Embryonic facial prominence (tissue), 1 donor: ENCODE data around the gene SLC22A15.
"Not testable (repeated sequence)": the region's sequence is repeated elsewhere in the genome, so short reads cannot be mapped to it uniquely, and the experiment has no call there.

Experiments
- DNase-seq: peaks from one replicate; pipeline ENCODE4 v3.0.0-alpha.2; 2016; ENCODE audit errors: extremely low spot score

The SLC22A15 gene

GRCh38 chr1:115976062-115976920, at the start of gene SLC22A15:
TSS of gene SLC22A15 (plus strand) at chr1:115976513. CDS start at chr1:115976628, 115 bp downstream.
- DNase-seq: no peak

- no peak for DNase-seq
These were observed 48.3 kb upstream of the SLC22A15 start for GRCh38 chr1:115927971-115928370.

DNA sequence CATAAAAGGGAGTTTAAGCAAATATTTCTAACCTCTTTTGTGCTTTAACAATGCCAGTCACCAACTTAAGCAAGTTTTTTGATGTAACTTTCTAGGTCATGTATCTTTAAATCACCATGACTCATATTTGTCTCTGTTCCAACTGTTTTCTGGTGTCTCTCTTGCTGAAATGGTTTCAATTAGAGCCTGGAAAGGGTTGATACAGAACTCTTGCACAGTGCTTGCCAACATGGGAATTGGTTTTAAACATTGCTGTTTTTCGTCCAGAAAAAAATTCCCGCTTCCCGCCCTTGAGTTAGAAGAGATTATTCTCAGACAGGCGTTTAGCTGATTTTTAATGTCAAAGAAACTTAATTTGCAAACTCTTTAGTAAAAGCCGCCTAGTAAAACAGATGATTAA, 46.4 kb upstream of the SLC22A15 start:
- DNase-seq: peak; percentile 69

GRCh38 chr1:115933625-115934024, 42.7 kb upstream of the SLC22A15 start:
- DNase-seq: no peak

DNA sequence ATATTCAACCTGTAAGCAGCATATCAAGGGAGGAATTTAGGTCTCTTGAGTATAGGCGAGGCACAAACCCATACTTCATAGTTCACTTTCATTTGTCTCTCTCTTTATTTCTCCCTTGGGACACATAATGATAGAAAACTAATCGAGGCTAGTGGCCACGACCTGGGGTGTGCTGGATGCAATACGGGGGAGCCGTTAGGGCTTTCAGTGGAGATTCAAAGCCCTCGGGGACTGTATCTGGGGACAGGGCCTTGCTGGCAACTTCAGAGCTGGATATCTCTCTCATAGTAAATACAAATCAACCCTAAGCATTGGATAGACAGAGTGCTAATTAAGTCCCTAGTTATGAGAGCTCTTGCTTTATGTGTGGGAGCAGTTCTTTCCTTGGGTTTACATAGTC, 36.9 kb upstream of the SLC22A15 start:
- DNase-seq: no peak

DNA sequence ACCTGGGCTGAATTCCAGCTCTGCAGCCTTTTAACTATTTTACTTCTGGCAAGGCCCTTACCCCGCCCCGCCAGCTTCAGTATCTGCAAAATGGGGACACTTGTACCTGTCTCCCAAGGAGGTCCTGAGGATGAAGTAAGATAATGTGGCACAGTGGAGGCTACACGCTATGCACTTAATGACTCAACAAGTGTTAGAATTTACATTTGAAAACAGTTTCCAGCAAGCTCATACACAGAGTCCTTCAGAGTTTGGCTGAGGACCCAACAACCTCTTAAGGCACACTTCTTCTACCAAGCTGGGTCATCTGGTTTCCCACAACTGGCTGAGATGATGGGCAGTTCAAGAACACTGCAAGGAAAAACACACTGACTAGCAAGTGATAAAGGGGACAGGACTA, 30.2 kb upstream of the SLC22A15 start:
- DNase-seq: no peak

GRCh38 chr1:115949156-115949555, 27.2 kb upstream of the SLC22A15 start:
- no peak for DNase-seq

GRCh38 chr1:115951560-115951959, 24.8 kb upstream of the SLC22A15 start:
- no peak for DNase-seq

- DNase-seq: no peak
These were observed 23.8 kb upstream of the SLC22A15 start for GRCh38 chr1:115952547-115952946.

- DNase-seq: no peak
These were observed 23.1 kb upstream of the SLC22A15 start for GRCh38 chr1:115953180-115953579.

GRCh38 chr1:115954684-115955083, 21.6 kb upstream of the SLC22A15 start:
- no peak for DNase-seq

GRCh38 chr1:115955228-115955627, 21.1 kb upstream of the SLC22A15 start:
- no peak for DNase-seq

DNA sequence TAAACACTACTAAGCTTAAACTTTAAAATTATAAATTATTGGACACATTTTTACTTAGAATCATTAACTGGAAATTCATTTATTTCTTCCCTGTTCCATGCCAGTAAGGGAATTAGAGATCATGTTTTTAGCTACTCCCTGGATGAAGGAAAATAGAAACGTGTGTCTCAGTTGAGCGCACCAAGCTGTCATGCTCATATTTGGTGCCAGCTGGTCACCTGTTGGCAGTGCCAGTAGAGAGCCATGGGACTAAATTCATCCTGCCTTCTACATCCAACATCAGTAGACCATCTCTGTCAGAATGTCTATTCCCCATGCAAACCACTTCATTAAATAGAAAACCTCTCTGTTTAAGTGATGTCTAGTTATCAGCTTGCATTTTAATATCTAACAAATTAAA, 17.4 kb upstream of the SLC22A15 start:
- DNase-seq: no peak

DNA sequence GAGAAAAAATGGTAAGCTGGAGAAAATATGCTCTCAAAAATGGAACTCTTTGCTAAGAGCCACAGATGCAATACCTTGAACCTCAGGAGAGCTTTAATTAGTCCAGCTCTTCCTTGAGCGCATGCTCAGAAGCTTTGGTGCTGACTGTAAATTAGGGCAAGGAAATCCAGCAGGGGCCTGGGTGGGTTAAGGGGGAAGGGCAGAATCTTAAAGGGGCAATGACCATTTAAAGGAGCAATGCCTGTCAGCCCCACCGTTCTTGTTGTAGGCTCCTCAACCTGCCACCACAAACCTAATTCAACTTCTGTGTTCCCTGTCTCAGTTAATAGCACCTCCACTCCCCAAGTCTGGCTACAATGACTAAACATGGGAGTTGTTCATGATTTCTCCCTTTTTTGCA, 6.8 kb upstream of the SLC22A15 start:
- DNase-seq: no peak

DNA sequence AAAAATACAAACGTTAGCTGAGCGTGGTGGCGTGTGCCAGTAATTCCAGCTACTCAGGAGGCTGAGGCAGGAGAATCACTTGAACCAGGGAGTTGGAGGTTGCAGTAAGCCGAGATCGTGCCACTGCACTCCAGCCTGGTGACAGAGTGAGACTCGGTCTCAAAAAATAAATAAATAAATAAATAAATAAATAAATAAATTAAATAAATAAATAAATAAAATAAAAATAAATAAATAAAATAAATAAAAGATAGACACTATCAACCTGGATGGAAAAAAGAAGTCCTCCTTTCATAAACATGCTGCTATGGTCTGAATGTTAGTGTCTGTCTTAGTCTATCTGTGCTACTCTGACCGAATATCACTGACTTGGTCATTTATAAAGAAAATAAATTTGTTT, 4.5 kb upstream of the SLC22A15 start:
- not testable (repeated sequence) for DNase-seq

DNA sequence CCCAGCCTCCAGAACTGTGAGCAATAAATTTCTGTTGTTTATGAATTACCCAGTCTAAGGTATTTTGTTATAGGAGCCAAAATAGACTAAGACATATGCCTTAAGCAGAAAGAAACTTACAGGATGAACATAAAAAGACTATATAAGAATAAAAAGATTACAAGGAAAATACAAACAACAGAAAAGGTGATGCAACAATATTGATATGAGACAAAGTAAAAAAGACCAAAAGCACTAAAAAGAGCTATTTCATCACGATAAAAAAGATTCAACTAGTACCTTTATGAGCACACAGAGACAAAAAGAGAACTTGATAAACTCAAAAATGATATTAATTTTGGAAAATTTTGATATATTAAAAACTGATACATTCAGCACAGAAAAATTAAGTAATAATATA, 3.2 kb upstream of the SLC22A15 start:
- DNase-seq: no peak

- DNase-seq: no peak
These were observed 698 bp upstream of the SLC22A15 start for GRCh38 chr1:115975569-115976061.

DNA sequence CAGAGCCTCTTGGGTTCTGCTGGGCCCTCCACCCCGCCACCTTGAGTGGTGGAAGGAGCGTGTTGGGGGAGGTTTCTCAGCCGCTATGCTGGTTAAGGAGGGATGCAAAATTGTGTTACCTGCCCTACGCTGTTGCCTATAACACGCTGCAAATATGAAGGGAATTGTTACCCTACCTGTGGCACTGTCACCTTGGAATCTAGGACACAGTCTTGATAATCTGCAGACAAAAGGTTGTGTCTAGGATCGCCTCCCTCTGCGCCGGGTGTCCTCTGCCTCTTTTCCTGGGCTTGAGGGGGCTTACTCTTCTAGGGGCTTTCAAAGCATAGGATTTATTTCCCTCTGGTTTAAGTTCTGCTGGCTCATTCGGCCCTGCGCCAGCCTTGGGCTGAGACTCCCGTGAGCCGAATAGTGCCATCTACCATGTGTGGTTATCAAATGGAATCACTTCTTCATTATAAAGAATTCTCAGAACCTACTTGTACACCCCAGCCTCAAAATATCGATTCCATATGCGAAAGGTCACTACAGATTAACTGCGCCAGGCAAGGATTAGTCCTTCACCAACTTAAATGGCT, 697 bp downstream of the SLC22A15 start:
- no peak for DNase-seq

DNA sequence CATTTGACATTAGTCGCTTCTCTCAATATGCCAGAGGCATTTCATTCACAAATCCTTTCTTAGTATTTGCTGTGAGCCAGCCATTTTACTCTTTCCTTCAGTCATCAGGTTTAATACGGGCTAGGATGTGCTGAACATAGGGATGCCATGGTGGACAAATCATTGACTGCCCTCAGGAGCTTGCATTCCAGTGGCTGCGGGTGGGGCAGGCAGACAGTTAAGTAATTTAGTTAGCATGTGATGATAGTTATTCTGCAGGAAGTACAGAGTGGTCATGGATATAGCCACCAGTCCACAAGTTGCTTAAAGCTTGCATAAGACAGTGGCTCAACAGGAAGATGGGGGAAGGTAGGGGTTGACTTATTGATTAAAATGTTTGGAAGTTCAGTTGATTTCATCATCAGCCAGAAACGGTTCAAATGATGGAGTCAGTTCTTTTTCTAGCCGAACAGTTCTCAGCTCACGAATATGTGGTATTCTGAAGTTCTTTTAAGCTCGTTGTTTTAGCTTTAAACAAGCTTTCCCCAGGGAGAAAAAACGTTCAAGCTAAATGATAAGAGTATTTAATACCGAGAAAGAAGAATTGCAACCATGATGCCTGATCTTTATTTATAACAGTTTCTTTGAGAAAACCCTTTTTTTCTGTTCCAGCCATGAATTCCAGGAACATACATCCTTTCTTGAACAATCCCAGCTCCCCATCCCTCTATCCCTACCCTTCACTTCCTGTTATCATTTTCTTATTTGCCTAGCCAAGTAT, 1.4 kb downstream of the SLC22A15 start:
- no peak for DNase-seq

DNA sequence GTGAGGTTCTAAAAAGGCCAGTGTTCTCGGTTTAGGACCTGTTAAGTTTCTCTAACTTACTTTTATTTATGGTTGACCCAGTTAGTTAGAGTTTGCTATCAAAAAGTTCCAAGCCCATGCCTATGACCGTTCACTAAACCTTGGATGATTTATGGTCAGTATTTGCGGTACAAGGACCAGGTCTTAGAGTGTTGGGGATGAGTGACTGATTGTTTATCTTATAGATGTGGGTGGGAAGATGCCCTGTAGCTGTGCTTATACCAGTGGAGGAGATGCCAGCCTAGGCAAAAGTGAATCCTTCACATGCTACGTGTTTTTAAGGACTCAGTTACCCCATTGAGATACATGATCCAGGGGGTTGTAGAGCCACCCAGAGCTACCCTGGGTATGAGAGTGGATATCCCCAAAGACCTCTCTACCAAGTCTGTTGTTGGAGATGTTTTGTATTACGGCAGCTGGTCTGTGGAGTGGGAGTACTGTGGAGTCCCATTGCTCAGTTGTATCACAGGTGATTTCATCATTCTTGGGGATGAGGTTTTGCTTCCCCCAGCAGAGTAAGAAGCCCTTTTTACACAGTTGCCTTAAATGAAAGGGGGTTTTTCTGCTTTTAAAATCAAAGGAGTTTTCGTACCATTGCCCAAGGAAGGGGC, 2.1 kb downstream of the SLC22A15 start:
- DNase-seq: no peak

- no peak for DNase-seq
These were observed 3.8 kb downstream of the SLC22A15 start for GRCh38 chr1:115980156-115980555.
